DOHH2 (cell line): ENCODE results near the gene TGM2.

Experiments used
- H3F3A ChIP-seq: fragments of 200-600 bp; sonication (generic), shearing (Covaris generic); 2 replicates; pipeline ENCODE4 v1.6.0; 2016; ENCODE audit warnings: antibody characterized with exemption, mild to moderate bottlenecking; ENCODE audit not compliant: control insufficient read depth, insufficient read depth
- H3K27ac ChIP-seq: fragments of 200-600 bp; sonication (generic); 2 replicates; pipeline ENCODE4 v1.5.1; 2014; ENCODE audit warnings: low read depth, mild to moderate bottlenecking, low read length, moderate library complexity
- H3K27me3 ChIP-seq: fragments of 200-600 bp; sonication (generic); 2 replicates; pipeline ENCODE4 v1.6.1; 2014; ENCODE audit warnings: mild to moderate bottlenecking, low read length, mixed read lengths; ENCODE audit not compliant: control insufficient read depth
- H3K36me3 ChIP-seq: fragments of 200-600 bp; sonication (generic); 2 replicates; pipeline ENCODE4 v1.6.1; 2014; ENCODE audit warnings: mild to moderate bottlenecking, low read length, moderate library complexity, mixed read lengths; ENCODE audit not compliant: control insufficient read depth
- H3K4me1 ChIP-seq: fragments of 200-600 bp; sonication (generic); 2 replicates; pipeline ENCODE4 v1.6.1; 2014; ENCODE audit warnings: mild to moderate bottlenecking, low read length, mixed read lengths; ENCODE audit not compliant: control insufficient read depth
- H3K4me2 ChIP-seq: fragments of 200-600 bp; sonication (generic); 2 replicates; pipeline ENCODE4 v1.6.0; 2014; ENCODE audit warnings: mild to moderate bottlenecking, low read length, moderate library complexity
- H3K4me3 ChIP-seq: fragments of 200-600 bp; sonication (generic); 2 replicates; pipeline ENCODE4 v1.5.1; 2014; ENCODE audit warnings: mild to moderate bottlenecking, low read length, mixed read lengths
- H3K79me2 ChIP-seq: fragments of 200-600 bp; sonication (generic); 2 replicates; pipeline ENCODE4 v1.6.1; 2014; ENCODE audit warnings: mild to moderate bottlenecking, low read length, mixed read lengths; ENCODE audit not compliant: control insufficient read depth
- H3K9me2 ChIP-seq: fragments of 200-600 bp; sonication (generic); replicated peaks from 2 replicates; pipeline ENCODE4 v1.6.1; 2014; ENCODE audit warnings: mild to moderate bottlenecking, low read length, mixed read lengths; ENCODE audit not compliant: control insufficient read depth
- H3K9me3 ChIP-seq: fragments of 200-600 bp; sonication (generic); 2 replicates; pipeline ENCODE4 v1.6.1; 2014; ENCODE audit warnings: antibody characterized with exemption, low read length, mixed read lengths; ENCODE audit not compliant: control insufficient read depth, insufficient read depth
- H4K20me1 ChIP-seq: fragments of 200-600 bp; sonication (generic); 2 replicates; pipeline ENCODE4 v1.6.0; 2014; ENCODE audit warnings: low read depth, mild to moderate bottlenecking, antibody characterized with exemption, low read length, moderate library complexity; ENCODE audit not compliant: control insufficient read depth, insufficient read depth
- CTCF ChIP-seq: fragments of 200-600 bp; sonication (generic); IDR thresholded peaks from one replicate; pipeline ENCODE4 v1.5.1; 2014; ENCODE audit warnings: antibody characterized with exemption, mild to moderate bottlenecking, low read depth, low read length; ENCODE audit not compliant: poor library complexity, severe bottlenecking
- EZH2phosphoT487 ChIP-seq: fragments of 200-600 bp; sonication (generic); IDR thresholded peaks from 2 replicates; pipeline ENCODE4 v1.6.1; 2017; ENCODE audit warnings: borderline replicate concordance, mild to moderate bottlenecking, antibody characterized with exemption, low read length, moderate library complexity, mixed read lengths

The TGM2 gene

GRCh38 chr20:38132910-38133501 lies 32.1 kb downstream of the TGM2 start:
- TF ChIP-seq CTCF (no peak), EZH2phosphoT487 (no peak)
- Histone ChIP-seq H3K79me2 (no peaks in the 10 kb centered on the region), H3K9me2 (no peaks in the 10 kb centered on the region), H3K4me2 (no peak overlapping the region), H3K9me3 (no peaks in the 10 kb centered on the region), H4K20me1 (no peaks in the 10 kb centered on the region), H3F3A (no peaks in the 10 kb centered on the region), H3K4me1 (no peaks in the 10 kb centered on the region), H3K4me3 (no peak overlapping the region), H3K27ac (no peak overlapping the region), H3K36me3 (no peaks in the 10 kb centered on the region), H3K27me3 (no peaks in the 10 kb centered on the region)

- Histone ChIP-seq H3K36me3 (no peaks in the 10 kb centered on the region), H4K20me1 (no peaks in the 10 kb centered on the region), H3K4me2 (no peak overlapping the region), H3K27me3 (no peaks in the 10 kb centered on the region), H3K4me3 (no peak overlapping the region), H3F3A (no peaks in the 10 kb centered on the region), H3K9me2 (no peaks in the 10 kb centered on the region), H3K4me1 (no peaks in the 10 kb centered on the region), H3K79me2 (no peaks in the 10 kb centered on the region), H3K9me3 (no peaks in the 10 kb centered on the region), H3K27ac (no peak overlapping the region)
- no peak for TF ChIP-seq CTCF
- no peak for TF ChIP-seq EZH2phosphoT487
Measured at GRCh38 chr20:38132156-38132909, 32.7 kb downstream of the TGM2 start.

GRCh38 chr20:38131588-38132121 lies 33.4 kb downstream of the TGM2 start:
- Histone ChIP-seq H3K4me2 (no peak overlapping the region), H3K36me3 (no peaks in the 10 kb centered on the region), H4K20me1 (no peaks in the 10 kb centered on the region), H3K9me2 (no peaks in the 10 kb centered on the region), H3K4me1 (no peaks in the 10 kb centered on the region), H3K79me2 (no peaks in the 10 kb centered on the region), H3F3A (no peaks in the 10 kb centered on the region), H3K9me3 (no peaks in the 10 kb centered on the region), H3K27ac (no peak overlapping the region), H3K27me3 (no peaks in the 10 kb centered on the region), H3K4me3 (no peak overlapping the region)
- TF ChIP-seq CTCF (no peak), EZH2phosphoT487 (no peak)
